ENCODE results near the gene COL5A1. TPM values are rescaled to one million over a fixed set of nuclear protein-coding genes. Genes with fewer than 3 reads are reported as not detected.

COL5A1 gene
- total and polyA plus RNA-seq, 2 experiments from 2014 or later, result 2.5 to 13.1 TPM

DNA sequence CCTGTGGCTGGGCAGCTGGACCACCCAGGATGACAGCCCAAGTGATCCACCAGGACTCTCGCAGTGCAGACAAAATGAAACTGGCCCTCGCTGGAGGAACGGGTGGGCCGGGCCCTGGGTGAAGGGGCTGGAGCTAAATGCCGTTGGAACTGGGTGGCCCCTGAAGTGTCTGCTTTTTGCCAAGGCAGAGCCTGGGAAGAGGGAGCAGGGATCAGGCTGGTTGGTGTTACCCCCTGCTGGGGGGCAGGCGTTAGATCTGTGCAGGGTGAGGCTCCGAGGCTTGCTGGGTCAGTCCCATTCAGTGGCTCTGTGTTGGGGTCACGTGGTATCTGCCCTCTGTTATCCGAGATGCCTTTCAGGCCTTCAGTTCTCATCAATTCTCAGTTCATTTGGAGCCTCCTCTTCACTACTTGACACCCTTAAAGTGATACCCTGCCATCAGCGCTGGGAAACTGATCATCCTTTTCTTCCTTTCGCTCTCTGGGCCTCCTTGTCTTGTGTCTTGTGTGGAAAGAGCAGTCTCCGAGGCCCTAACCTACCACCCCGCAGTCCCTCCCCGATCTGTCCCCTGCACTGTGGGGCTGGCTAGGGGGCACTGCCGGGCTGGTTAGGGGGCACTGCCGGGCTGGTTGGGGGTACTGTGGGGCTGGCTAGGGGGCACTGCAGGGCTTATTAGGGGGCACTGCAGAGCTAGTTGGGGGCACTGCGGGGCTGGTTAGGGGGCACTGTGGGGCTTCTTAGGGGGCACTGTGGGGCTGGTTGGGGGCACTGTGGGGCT lies 37.3 kb downstream of the COL5A1 start:
- no peak overlapping the region for H3K27ac Mint-ChIP-seq
- H3K4me1 ChIP-seq (ENCODE audit: insufficient read depth), result no peaks in the 10 kb centered on the region
- DNase-seq (ENCODE audit: low spot score) (no peak), ATAC-seq (peak; percentile 59)
- no peaks in the 10 kb centered on the region for H3K36me3 ChIP-seq (ENCODE audit: insufficient read depth)
- H4K20me1 ChIP-seq (replicated peaks; ENCODE audit: insufficient read depth), result no peaks in the 10 kb centered on the region
- no peak overlapping the region for H3K4me2 ChIP-seq
- no peaks in the 10 kb centered on the region; the same call in 1 of the 3 replicates for H3K9me3 Mint-ChIP-seq
- peaks cover 5% of the 10 kb centered on the region for H3K27me3 Mint-ChIP-seq (ENCODE audit: insufficient read depth, low read depth, poor library complexity)
- no peaks in the 10 kb centered on the region for H3K36me3 Mint-ChIP-seq (ENCODE audit: low read depth)
- H3K4me1 Mint-ChIP-seq, result peaks cover 5% of the 10 kb centered on the region; the same call in 2 of the 3 replicates
- H3K79me2 ChIP-seq (replicated peaks; ENCODE audit: insufficient read depth), result no peaks in the 10 kb centered on the region
- no peak overlapping the region for H3K4me3 Mint-ChIP-seq
- no peak for TF ChIP-seq ZNF114 (CRISPR knock-in tag; IDR thresholded peaks at IDR 0.05)
- TF ChIP-seq, protein P1, sequence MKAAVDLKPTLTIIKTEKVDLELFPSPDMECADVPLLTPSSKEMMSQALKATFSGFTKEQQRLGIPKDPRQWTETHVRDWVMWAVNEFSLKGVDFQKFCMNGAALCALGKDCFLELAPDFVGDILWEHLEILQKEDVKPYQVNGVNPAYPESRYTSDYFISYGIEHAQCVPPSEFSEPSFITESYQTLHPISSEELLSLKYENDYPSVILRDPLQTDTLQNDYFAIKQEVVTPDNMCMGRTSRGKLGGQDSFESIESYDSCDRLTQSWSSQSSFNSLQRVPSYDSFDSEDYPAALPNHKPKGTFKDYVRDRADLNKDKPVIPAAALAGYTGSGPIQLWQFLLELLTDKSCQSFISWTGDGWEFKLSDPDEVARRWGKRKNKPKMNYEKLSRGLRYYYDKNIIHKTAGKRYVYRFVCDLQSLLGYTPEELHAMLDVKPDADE (IDR thresholded peaks at IDR 0.05), result no peak
- no peak for TF ChIP-seq ZNF462 (CRISPR knock-in tag; IDR thresholded peaks at IDR 0.05)
- TF ChIP-seq CREB1 (CRISPR knock-in tag; IDR thresholded peaks at IDR 0.05; ENCODE audit: low read depth), result no peak
- no peak for TF ChIP-seq STAT1 (IDR thresholded peaks at IDR 0.05; ENCODE audit: unreplicated experiment)
- TF ChIP-seq JUNB (IDR thresholded peaks at IDR 0.05; ENCODE audit: unreplicated experiment), result no peak
- TF ChIP-seq NANOG (IDR thresholded peaks at IDR 0.05; ENCODE audit: borderline replicate concordance), result no peak
- TF ChIP-seq EZH2phosphoT487 (IDR thresholded peaks at IDR 0.05; ENCODE audit: unreplicated experiment), result no peak
- no peak overlapping the region for H3K27ac ChIP-seq (ENCODE audit: low read depth)
- no peak overlapping the region for H3K4me3 ChIP-seq
- H3K9me2 ChIP-seq (ENCODE audit: insufficient read depth), result no peaks in the 10 kb centered on the region
- H3F3A ChIP-seq (replicated peaks; ENCODE audit: low read depth), result no peaks in the 10 kb centered on the region
- no peaks in the 10 kb centered on the region for H3K27me3 ChIP-seq (ENCODE audit: insufficient read depth)
- no peak overlapping the region for H2AFZ ChIP-seq

All from GM23338 (cell line).